Retina (tissue), 1 donor: ENCODE measurements around the gene PPP1R13L.
A peak's percentile ranks its signal among the peaks of the same experiment; 100 is the strongest.
"Not testable (repeated sequence)": the region's sequence is repeated elsewhere in the genome, so short reads cannot be mapped to it uniquely, and the experiment has no call there.

Source experiments
- DNase-seq: peaks from one replicate; pipeline ENCODE4 v3.0.0-alpha.2; 2016

The PPP1R13L gene, protein sequence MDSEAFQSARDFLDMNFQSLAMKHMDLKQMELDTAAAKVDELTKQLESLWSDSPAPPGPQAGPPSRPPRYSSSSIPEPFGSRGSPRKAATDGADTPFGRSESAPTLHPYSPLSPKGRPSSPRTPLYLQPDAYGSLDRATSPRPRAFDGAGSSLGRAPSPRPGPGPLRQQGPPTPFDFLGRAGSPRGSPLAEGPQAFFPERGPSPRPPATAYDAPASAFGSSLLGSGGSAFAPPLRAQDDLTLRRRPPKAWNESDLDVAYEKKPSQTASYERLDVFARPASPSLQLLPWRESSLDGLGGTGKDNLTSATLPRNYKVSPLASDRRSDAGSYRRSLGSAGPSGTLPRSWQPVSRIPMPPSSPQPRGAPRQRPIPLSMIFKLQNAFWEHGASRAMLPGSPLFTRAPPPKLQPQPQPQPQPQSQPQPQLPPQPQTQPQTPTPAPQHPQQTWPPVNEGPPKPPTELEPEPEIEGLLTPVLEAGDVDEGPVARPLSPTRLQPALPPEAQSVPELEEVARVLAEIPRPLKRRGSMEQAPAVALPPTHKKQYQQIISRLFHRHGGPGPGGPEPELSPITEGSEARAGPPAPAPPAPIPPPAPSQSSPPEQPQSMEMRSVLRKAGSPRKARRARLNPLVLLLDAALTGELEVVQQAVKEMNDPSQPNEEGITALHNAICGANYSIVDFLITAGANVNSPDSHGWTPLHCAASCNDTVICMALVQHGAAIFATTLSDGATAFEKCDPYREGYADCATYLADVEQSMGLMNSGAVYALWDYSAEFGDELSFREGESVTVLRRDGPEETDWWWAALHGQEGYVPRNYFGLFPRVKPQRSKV

DNA sequence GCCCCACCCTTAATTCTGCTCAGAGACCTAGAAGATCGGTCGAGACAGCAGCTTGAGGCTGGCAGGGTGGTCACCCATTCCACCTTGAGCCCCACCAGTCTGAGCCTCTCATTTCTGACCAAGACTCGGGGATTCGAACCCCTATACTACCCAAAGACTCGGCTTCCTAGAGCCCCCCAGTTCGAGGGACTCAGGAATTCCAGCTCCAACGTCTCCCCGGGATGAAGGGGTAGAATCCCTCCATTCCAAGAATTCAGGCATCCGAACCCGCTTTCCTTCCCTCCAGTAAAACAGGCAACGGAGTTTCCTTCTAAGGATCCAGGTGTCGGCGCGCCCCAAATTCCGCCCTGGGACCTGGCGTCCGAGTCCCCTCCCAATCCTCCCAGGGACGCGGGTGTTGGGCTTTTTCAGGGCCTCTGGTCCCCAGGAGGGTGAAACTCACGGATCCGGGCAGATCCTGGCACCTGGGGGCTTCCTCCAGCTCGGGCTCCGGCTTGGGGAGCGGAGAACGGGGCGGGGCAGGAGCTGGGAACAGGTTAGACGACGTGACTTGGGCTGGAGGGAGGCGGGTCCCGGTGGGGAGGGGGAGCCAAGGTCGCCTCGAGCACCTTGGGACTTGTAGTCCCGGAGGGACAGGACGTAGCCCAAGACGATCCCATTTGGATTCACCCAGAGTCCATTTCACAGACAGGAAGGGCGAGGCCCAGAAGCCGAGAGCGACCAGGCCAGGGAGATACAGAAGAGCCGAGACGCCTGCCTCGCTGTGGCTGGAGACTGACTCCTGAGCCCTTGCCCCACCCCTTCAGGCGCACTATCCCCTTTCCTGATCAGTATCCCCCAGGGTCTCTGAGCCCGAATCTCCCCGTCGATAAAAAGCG is at the start of gene PPP1R13L:
PPP1R13L (minus strand) TSS at position 513 of the 878 bp plus-strand sequence. CDS start 6,751 bp downstream, outside the sequence.
- DNase-seq = no peak

DNA sequence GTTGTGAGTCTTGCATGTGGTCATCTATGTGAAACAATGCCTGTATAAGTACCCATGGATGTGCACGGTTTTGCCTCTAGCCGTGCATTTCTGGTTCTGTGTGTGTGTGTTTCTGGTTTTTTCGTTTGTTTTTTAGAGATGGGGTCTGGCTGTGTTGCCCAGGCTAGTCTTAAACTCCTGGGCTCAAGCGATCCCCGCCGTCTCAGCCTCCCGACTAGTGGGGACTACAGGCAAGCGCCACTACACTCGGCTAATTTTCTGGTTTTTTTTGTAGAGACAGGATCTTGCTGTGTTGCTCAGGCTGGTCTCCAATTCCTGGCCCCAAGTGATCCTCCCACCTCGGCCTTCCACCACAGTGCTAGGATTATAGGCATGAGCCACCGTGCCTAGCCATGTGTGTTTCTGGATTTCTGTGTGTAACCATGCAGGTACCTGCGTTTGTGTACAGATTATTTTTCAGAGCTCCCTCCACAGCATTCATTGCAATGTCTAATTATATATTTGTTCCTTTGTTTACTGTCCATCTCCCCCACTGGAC is 47.0 kb upstream of the PPP1R13L start:
- no peak for DNase-seq

DNA sequence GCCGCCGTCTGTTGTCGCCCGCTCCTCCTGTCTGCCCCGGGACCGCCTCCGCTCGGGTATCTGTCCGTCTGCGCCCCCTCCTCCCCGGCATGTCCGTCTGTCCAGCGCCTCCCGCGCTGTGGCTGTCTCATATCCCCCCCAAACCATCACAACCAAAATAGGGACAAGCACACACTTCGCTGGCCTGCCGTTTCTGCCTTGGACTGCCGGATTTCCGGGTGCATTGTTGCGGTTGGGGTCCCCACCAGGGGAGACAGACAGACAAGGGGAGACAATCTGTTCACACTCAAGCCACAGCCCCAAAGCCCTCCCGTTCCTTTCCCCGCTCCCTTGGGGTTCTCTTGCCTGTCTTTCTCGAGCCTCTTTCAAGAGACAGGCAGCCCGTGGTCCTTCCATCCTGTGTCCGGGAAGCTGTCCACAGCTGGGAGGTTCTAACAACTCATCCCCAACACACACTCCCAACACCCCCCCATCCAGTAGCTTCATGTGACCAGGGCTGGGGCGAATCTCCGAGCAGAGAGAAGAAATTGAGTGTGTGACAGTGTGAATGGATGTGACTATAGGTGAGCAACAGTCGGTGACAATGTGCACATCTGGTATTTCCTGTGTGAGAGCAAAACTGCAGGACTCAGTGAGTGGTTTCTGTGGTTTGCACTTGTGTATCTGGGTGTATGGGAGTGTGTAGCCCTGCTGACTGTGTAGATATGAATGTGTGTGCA is 46.4 kb upstream of the PPP1R13L start:
- DNase-seq = no peak

DNA sequence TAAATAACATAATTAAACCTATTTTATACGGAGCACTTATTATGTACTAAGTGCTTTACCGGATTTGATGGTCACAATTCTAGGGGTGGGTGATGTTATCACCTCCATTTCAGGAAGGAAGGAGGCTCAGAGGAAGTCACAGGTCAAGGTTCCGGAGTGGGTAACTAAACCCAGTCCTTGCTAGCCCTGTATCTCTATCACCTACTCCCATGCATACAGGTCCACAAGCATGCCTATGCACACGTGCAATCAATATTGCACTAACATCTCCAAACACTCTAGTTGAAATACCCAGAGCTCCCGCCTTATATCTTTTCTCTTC is 45.1 kb upstream of the PPP1R13L start:
- DNase-seq = no peak

DNA sequence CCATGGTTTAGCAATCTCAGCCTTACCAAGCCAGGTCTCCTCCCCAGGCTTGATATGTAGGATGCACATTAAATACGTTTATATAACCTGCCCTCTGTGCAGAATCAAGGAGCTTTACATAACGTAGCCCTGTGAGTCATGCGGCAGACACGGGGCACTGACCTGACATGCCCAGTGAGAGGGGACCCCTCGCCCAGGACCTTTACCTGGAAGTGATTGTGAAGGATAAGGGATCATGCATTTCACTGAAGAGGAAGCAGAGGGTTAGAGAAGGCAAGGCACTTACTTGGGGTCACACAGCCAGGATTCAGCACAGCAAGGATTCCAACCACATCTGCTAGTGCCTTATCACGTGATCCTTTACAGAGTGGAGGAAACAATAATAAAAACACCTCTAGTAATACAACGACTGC is 44.0 kb upstream of the PPP1R13L start:
- no peak for DNase-seq

DNA sequence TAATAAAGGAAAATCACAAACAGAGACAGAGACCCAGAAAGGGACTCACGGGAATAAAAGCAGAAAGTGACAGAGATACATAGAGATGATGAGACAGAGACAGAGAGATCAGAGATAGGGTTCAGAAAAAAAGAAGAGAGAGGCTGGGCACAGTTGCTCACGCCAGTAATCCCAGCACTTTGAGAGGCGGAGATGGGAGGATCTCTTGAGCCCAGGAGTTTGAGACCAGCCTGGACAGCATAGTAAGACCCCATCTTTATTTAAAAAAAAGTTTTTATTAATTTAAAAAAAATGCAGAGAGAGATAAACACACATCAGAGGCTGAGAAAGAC is 43.5 kb upstream of the PPP1R13L start:
- DNase-seq = no peak

DNA sequence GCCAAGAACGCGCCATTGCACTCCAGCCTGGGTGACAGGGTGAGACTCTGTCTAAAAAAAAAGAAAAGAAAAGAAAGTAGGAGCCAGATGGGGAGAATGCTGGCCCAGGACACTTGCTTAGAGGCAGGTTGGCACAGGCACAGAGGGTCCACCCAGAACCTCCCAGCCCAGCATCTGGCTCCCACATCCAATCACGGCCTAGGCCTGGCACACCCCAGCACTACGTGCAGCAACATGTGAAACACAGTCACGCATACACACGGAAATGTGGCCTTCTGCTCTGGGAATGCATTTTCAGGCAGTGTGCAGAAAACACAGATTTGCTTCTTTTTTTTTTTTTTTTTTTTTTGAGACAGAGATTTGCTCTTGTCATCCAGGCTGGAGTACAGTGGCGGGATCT is 42.1 kb upstream of the PPP1R13L start:
- no peak for DNase-seq

DNA sequence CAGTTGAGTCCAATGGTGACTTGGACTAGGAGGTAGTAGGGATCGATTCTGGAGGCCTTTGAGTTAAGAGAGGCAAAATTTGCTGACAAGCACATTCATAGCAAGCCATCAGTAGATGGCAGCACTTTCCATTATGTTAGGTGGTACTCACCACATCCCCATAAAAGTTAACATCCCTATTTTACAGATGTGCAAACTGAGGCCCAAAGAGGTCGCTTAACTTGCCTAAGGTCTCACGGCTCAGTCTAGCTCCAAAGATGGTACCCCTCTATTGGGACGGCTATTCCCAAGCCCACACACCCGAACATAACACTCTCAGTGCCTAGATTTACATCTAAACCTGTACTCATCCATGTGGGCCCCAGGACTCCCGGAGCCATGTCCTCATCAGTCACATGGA is 41.4 kb upstream of the PPP1R13L start:
- DNase-seq = no peak

DNA sequence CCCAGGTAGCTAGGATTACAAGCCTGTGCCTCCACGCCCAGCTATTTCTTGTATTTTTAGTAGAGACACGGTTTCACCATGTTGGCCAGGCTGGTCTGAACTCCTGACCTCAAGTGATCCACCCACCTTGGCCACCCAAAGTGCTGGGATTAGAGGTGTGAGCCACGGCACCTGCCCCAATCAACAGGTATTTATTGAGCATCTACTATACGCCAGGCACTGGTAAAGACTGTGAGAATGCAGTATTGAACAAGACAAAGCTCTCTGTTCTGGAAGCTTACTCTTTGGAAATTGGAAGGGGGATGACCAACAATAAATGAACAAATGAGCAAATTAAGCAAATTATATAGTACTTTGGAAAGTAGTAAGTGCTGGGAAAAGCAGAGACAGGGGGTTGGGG is 40.3 kb upstream of the PPP1R13L start:
- DNase-seq = no peak

DNA sequence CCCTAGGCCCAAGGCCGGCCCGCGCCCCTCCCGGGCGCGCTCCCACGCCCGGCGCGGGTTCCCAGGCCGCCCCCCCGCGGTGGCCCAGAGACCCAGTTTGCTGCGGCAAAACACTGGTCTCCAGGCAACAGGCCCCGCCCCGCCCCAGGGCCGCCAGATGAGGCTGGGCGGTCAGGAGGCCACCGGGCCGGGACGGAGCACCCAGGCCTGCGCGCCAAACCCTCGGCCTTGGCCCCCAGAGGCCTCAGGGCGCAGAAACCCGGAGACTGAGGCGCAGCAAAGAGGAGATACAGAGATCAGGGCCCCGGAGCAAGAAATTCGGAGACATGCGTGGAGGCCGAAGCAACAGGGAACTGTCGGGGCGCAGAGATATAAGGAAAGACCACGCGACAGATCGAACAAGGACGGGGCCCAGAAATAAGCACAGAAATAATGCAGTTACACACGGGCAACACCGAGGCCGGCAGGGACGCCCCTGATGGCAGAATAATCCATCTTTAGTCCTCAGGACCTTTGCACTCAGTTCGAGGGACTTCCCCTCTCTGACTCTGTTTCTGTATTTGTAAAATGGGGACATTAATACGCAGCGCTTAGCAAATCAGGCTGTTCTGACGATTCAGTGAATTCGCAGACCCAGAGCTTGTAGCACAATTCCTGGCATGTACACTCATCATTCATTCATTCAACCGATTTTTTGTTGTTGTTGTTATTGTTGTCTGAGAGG is 39.6 kb upstream of the PPP1R13L start:
- DNase-seq = peak; percentile 89

DNA sequence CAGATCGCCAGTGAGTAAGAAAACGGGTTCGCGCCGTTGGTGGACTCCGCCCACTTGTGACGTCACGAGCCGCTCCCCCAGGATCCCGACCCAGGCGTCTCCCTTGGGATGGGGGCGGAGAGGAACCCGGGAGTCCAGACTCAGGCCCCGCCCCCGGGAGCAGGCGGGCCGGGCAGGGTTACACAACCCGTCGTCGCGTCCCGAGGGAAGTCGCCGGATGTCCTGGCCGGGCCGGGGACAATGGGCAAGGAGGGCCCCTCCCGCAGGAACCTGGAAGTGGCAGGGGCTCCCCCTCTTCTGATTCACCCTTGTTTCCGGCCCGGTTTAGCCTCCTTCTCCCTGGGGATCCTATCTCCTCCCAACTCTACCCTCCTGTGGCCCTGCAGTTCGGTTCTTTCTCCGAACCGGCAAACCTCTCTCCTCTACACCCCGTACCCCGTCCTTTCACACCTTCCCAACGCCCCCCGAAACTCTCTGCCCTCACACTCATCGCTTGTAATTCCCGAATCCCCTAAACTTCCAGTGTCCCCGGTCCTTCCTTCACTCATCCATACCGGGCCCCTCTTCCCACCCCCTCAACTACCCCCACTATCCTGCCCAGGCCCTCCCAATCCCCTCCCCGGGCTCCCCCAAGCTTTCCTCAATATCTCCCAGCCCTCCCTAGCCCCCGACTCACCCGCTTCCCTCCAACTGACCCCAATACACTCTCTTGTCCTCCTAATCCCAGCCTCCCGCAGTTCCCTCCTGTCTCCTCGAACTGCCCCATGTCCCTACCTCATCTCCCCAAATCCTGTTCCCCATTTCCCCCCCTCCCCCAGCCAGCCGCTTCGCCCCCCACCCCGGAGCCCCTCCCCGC is 38.8 kb upstream of the PPP1R13L start:
- peak; percentile 91 for DNase-seq

DNA sequence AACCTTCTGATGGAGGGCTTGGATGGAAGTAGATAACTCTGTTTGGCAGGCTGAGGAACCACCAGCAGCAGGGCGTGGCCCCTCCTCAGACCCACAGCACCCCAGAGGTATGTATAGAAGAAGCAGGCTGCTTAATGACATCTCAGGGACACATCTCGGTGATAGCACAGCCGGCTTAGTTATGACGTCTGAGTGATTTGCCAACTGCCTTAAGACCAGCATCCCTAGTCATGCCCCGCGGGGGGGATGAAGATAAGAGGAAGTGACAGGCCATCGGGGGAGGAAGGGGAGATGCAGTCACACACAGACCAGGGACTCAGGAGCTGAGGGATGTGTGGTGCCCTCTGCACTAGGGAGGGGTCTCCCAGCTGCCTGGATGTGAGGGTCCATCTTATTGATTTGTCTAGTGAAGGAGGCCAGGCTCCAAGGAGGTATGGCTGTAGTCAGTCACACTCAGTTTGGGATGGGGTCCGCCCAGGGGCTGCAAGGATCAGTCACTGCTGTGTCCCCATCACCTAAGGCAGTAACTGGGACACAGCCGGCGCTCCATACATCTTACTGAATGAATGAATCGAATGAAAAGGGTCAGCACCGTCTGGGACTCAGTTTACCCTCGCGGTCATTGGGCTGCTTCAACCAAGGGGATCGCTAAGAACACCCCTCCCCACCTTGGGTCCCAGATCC is 38.1 kb upstream of the PPP1R13L start:
- DNase-seq = peak; percentile 82

DNA sequence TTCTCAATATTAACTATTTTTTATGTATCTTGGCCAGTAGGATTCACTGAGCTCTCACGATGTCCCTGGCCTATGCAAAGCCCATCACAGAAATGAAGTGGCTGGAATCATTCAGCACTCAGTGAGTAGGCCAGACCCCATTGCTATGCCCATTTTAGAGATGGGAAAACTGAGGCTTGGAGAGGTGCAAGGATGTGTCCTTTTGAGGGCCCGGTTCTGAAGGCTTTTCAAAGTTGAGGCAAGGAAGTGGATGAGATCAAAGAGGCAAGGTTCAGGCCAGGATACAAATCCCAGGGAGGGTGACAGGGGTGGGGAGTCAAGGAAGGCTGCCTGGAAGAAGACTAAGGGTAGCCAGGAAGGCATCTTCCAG is 37.5 kb upstream of the PPP1R13L start:
- no peak for DNase-seq

DNA sequence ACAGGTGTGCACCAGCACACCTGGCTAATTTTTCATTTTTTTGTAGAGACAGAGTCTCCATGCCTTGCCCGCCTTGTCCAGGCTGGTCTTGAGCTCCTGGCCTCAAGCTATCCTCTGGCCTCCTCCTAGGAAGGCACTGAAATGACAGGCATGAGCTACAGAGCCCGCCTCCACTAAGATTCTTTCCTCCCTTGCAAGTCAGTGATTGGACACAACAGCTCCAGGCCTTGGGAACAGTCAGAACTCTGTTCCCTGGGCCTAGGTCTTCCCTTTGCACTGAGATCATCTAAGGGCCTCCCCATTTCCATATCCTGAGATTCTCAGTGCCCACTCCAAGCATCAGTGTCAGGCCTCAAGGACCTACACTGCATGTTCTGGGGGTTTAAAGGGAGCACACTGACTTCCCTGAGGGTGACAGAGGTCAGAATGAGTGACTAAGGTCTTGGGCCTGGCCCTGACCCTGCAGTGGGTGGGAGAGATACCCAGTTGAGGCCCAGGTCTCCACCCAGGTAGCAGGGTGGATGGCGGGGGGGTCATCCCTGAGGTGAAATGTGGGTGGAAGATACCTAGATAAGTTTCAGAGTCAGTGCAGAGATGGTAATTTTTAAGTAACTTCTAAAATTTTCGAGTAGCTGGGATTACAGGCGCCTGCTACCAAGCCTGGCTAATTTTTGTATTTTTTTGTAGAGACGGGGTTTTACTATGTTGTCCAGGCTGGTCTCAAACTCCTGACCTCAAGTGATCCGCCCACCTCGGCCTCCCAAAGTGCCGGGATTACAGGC is 36.2 kb upstream of the PPP1R13L start:
- peak; percentile 45 for DNase-seq

DNA sequence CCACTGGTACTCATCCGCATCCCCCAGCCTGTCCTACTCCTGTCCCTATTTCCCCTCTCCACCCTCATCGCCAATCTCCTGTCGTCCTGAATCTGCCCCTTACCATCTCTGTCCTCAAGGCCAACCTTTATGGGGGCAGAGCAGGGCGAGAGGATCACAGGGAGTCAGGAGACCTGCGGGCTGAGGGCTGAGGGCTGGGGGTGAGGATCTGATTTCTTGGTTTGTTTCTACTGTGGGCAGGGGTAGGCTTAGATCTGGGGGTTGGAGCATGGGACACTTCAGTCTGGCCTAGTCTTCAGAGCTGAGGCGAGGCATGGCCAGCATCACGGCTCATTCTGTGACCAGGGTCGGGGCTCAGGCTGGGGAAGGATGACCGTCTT is 35.4 kb upstream of the PPP1R13L start:
- peak; percentile 52 for DNase-seq

DNA sequence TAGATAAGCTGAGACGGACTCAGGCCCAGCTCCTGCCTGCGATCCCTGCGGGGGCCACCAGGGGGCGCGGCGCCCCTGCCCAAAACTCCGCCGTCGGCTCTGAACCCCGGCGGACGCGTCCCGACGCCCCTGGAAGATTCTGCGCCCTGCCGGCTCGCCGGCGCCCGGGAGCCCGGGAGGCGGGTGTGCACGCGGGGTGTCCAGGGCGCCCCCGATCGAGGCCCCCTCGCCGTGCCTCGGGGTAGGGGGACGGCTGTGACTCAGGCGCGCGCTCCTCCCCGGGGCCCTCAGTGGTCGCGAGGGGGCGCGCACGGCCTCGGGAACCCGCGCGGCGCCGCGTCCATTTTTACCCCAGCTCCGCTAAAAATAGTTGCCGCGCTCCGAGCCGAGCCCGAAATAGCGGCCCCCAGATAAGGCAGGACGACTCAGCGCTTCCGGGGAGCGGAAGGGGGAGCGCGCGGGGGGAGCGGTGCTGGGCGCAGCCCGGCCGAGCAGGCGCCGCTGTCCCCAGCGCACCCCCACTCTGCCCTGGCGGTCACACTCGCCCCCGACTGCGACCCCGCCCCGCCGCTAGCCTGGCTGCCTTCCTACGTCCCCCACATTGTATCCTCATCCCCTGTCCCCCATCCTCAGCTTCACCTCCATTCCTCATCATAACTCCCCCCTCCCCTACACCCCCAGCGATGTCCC is 34.8 kb upstream of the PPP1R13L start:
- peak; percentile 96 for DNase-seq

DNA sequence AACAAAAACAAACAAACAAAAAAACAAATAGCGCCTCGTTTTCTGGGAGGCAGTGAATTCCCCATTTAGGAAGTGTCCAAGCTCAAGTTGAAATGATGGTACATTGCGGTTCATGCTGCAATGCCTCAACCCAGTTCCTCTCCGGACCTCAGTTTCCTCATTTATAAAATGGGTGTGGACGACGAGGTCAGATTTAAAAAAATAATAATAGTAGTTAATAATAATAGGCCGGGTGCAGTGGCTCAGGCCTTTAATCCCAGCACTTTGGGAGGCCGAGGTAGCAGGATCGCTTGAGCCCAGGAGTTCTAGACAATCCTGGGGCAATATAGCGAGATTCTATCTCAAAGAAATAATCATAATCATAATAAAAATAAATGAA is 34.3 kb upstream of the PPP1R13L start:
- no peak for DNase-seq

DNA sequence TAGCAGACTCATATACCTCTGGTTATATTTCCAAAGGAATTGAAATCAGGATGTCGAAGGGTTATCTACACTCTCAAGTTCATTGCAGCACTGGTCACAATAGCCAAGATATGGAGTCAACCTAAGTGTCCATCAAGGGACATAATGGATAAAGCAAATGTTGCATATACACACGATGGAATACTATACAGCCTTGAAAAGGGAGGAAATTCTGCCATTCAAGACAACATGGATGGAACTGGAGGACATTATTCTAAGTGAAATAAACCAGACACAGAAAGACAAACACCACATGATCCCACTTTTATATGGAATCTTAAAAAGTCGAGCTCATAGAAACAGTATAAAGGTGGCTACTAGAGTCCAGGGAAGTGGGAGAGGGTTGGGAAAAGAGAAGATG is 32.5 kb upstream of the PPP1R13L start:
- DNase-seq = no peak

DNA sequence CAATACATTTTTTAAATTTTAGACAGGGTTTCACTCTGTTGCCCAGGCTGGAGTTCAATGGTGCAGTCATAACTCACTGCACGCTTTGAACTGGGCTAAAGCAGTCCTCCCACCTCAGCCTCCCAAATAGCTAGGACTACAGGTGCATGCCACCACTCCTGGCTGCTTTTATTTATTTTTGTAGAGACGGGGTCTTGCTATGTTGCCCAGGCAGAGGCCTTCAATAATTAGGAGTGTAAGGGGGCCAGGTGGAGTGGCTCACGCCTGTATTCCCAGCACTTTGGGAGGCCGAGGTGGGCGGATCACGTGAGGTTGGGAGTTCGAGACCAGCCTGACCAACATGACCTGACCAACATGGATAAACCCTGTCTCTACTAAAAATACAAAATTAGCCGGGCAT is 27.7 kb upstream of the PPP1R13L start:
- DNase-seq = not testable (repeated sequence)
